ENCODE measurements around the gene NECAB2. TPM values are rescaled to one million over a fixed set of nuclear protein-coding genes. Genes with fewer than 3 reads are reported as not detected.

The NECAB2 gene
- total RNA-seq, 1 donor from 2014 or later, result 4.6 TPM

GRCh38 chr16:84049403-84050060, 81.5 kb downstream of the NECAB2 start:
- Mint-ChIP-seq H3K9me3 (ENCODE audit: low read depth) (no peaks in the 10 kb centered on the region), H3K27me3 (peaks cover 9% of the 10 kb centered on the region), H3K36me3 (ENCODE audit: insufficient read depth) (peaks cover 19% of the 10 kb centered on the region), H3K27ac (peak overlapping the region; percentile 24), H3K4me3 (ENCODE audit: low read depth) (no peak overlapping the region), H3K4me1 (ENCODE audit: low read depth) (peaks cover 5% of the 10 kb centered on the region)
- no peak for DNase-seq (ENCODE audit: low spot score, unreplicated experiment)
- no peak for TF ChIP-seq CTCF (IDR thresholded peaks at IDR 0.05; ENCODE audit: unreplicated experiment)

- Mint-ChIP-seq H3K4me3 (ENCODE audit: low read depth) (no peak overlapping the region), H3K36me3 (ENCODE audit: insufficient read depth) (peaks cover 20% of the 10 kb centered on the region), H3K4me1 (ENCODE audit: low read depth) (peaks cover 5% of the 10 kb centered on the region), H3K27me3 (peaks cover 2% of the 10 kb centered on the region), H3K27ac (no peak overlapping the region), H3K9me3 (ENCODE audit: low read depth) (no peaks in the 10 kb centered on the region)
- DNase-seq (ENCODE audit: low spot score, unreplicated experiment), result no peak
- TF ChIP-seq CTCF (IDR thresholded peaks at IDR 0.05; ENCODE audit: unreplicated experiment), result no peak
Observed at GRCh38 chr16:84050316-84050715, 82.3 kb downstream of the NECAB2 start.

GRCh38 chr16:84052071-84052622, 84.1 kb downstream of the NECAB2 start:
- no peak for DNase-seq (ENCODE audit: low spot score, unreplicated experiment)
- Mint-ChIP-seq H3K27ac (no peak overlapping the region), H3K9me3 (ENCODE audit: low read depth) (no peaks in the 10 kb centered on the region), H3K36me3 (ENCODE audit: insufficient read depth) (peaks cover 25% of the 10 kb centered on the region), H3K4me1 (ENCODE audit: low read depth) (peaks cover 5% of the 10 kb centered on the region), H3K4me3 (ENCODE audit: low read depth) (no peak overlapping the region), H3K27me3 (peaks cover under 1% of the 10 kb centered on the region)
- no peak for TF ChIP-seq CTCF (IDR thresholded peaks at IDR 0.05; ENCODE audit: unreplicated experiment)

Other genes starting within 250 kb of the NECAB2 start
- gene HSBP1, start 160.3 kb upstream of the NECAB2 start, total RNA-seq, result 197 and 198 TPM in 2 replicates
- 9.4 and 9.6 TPM in 2 replicates for gene MLYCD, start 69.1 kb upstream of the NECAB2 start, total RNA-seq
- gene OSGIN1, start 15.0 kb upstream of the NECAB2 start, total RNA-seq, result 2.3 and 2.7 TPM in 2 replicates
- 0.24 and 0.80 TPM in 2 replicates for gene SLC38A8, start 74.6 kb downstream of the NECAB2 start, total RNA-seq
- 94.7 and 98.9 TPM in 2 replicates for gene MBTPS1, start 148.7 kb downstream of the NECAB2 start, total RNA-seq
- 43.8 and 47.7 TPM in 2 replicates for gene HSDL1, start 176.9 kb downstream of the NECAB2 start, total RNA-seq
- 1.4 and 1.8 TPM in 2 replicates for gene DNAAF1, start 177.1 kb downstream of the NECAB2 start, total RNA-seq
- 87.1 and 94.7 TPM in 2 replicates for gene TAF1C, start 218.8 kb downstream of the NECAB2 start, total RNA-seq
- gene ADAD2, start 222.9 kb downstream of the NECAB2 start, total RNA-seq, result not detected in 2 replicates

Data from progenitor cell of endocrine pancreas (in vitro differentiated cells).